ENCODE data around the gene AGAP3. TPM values are rescaled to one million over a fixed set of nuclear protein-coding genes. Genes with fewer than 3 reads are reported as not detected.

Gene AGAP3
- total RNA-seq, 1 experiment from 2014 or later = 79.6 TPM

- no peak for DNase-seq (ENCODE audit: low read depth, low spot score)
- in situ Hi-C loops (cut with HindIII; ENCODE audit: low pct_unique_long_range_greater_than_20kb, low sequenced_read_pairs) = no loop called here
Measured at GRCh38 chr7:151068069-151068773, 18.1 kb upstream of the AGAP3 start.

- in situ Hi-C loops (cut with HindIII; ENCODE audit: low pct_unique_long_range_greater_than_20kb, low sequenced_read_pairs) = no loop called here
- DNase-seq (ENCODE audit: low read depth, low spot score) = no peak
Measured at GRCh38 chr7:151069841-151070573, 16.3 kb upstream of the AGAP3 start.

GRCh38 chr7:151070574-151070960 lies 15.7 kb upstream of the AGAP3 start:
- in situ Hi-C loops (cut with HindIII; ENCODE audit: low pct_unique_long_range_greater_than_20kb, low sequenced_read_pairs) = no loop called here
- no peak for DNase-seq (ENCODE audit: low read depth, low spot score)

DNA sequence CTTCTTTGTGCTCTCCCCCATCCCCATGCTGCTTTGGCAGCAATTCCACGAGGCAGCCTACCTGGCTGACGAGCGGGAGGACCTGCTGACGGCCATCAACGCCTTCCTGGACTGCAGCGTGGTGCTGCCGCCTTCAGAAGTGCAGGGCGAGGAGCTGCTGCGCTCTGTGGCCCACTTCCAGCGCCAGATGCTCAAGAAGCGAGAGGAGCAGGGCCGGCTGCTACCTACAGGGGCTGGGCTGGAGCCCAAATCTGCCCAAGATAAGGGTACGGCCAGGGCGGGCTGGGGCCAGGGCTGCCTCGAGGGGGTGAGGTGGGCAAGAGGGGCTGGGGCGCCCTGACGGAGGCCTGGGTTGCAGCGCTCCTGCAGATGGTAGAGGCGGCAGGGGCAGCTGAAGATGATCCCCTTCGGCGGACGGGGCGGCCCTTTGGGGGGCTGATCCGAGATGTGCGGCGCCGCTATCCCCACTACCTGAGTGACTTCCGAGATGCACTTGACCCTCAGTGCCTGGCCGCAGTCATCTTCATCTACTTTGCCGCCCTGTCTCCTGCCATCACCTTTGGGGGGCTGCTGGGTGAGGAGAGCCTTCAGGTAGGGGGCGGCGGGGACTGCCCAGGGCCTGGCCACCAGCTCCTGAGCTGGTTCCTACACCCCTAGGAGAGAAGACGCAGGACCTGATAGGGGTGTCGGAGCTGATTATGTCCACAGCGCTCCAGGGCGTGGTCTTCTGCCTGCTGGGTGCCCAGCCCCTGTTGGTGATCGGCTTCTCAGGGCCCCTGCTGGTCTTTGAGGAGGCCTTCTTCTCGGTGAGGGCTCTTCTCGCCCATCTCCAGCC lies 15.0 kb upstream of the AGAP3 start:
- DNase-seq (ENCODE audit: low read depth, low spot score) = no peak
- in situ Hi-C loops (cut with HindIII; ENCODE audit: low pct_unique_long_range_greater_than_20kb, low sequenced_read_pairs) = no loop called here

- no peak for DNase-seq (ENCODE audit: low read depth, low spot score)
- in situ Hi-C loops (cut with HindIII; ENCODE audit: low pct_unique_long_range_greater_than_20kb, low sequenced_read_pairs) = no loop called here
Measured at GRCh38 chr7:151073990-151074389, 12.3 kb upstream of the AGAP3 start.

DNA sequence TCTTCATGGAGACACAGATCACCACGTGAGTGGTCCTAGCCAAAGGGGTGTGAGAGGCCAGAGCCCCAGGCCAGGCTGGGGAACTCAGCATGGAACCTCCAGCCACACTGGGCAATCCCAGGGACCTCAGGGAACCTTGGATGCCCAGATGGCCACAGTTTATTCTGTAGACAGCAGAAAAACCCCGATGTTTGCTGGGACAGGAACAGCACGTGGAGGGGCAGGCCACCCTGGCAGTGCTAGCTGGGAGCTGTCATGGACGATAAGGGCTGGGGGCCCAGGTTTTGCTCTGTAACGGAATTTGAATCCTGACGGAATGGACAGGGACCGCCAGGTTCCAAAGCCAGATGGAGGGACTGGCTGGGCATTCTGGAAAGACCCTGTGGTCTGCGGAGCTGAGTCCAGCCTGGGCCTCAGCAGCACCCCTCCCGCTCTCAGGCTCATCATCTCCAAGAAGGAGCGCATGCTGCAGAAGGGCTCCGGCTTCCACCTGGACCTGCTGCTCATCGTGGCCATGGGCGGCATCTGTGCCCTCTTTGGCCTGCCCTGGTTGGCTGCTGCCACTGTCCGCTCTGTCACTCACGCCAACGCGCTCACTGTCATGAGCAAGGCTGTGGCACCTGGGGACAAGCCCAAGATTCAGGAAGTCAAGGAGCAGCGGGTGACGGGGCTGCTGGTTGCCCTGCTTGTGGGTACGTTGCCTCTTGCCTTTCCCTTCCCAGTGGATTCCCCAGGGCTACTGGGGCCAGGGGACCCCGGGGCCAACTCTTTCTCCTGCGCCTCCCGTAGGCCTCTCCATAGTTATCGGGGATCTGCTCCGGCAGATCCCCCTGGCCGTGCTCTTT lies 11.2 kb upstream of the AGAP3 start:
- in situ Hi-C loops (cut with HindIII; ENCODE audit: low pct_unique_long_range_greater_than_20kb, low sequenced_read_pairs) = no loop called here
- no peak for DNase-seq (ENCODE audit: low read depth, low spot score)

- DNase-seq (ENCODE audit: low read depth, low spot score) = no peak
- in situ Hi-C loops (cut with HindIII; ENCODE audit: low pct_unique_long_range_greater_than_20kb, low sequenced_read_pairs) = no loop called here
Measured at GRCh38 chr7:151075662-151075971, 10.7 kb upstream of the AGAP3 start.

DNA sequence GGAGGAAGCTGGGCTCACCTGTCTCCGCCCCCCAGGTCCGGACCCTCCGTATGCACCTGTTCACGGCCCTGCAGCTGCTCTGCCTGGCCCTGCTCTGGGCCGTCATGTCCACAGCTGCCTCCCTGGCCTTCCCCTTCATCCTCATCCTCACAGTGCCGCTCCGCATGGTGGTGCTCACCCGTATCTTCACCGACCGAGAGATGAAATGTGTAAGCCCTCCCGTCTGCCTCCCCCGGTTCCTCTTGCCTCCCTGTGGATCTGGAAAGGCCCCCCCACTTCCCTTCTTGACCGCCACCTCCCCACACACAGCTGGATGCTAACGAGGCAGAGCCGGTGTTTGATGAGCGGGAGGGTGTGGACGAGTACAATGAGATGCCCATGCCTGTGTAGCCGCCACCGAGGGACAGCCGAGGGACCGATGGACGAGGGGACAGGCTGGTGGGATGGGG lies 10.3 kb upstream of the AGAP3 start:
- in situ Hi-C loops (cut with HindIII; ENCODE audit: low pct_unique_long_range_greater_than_20kb, low sequenced_read_pairs) = no loop called here
- DNase-seq (ENCODE audit: low read depth, low spot score) = no peak

GRCh38 chr7:151076863-151077704 lies 9.2 kb upstream of the AGAP3 start:
- peak; percentile 65 for DNase-seq (ENCODE audit: low read depth, low spot score)
- in situ Hi-C loops (cut with HindIII; ENCODE audit: low pct_unique_long_range_greater_than_20kb, low sequenced_read_pairs) = no loop called here

DNA sequence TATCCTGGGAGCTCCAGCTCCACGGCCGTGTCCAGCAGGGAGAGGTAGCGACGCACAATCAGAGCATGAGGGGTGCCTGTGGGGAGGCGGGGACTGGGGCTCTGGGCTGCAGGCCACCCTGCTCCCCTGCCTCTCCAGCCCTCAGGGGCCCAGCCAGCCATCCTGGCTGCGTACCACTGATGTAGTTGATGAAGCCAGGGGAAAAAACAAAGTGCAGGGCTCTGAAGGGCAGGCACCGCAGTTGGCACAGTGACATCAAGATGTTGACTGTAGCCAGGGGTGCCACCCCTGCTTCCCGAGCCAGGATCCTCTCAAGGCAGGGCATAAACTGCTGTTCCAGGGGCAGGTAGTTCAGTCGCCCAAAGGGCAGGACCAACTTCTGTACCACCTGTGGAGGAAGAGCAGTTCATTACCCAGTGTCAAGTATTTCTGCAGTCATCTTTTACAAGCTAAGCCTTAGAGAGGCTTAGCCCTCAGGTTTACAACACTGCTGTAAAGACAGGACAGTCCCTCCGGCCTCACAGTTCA lies 8.5 kb upstream of the AGAP3 start:
- no peak for DNase-seq (ENCODE audit: low read depth, low spot score)
- in situ Hi-C loops (cut with HindIII; ENCODE audit: low pct_unique_long_range_greater_than_20kb, low sequenced_read_pairs) = no loop called here

GRCh38 chr7:151078233-151079040 lies 7.8 kb upstream of the AGAP3 start:
- in situ Hi-C loops (cut with HindIII; ENCODE audit: low pct_unique_long_range_greater_than_20kb, low sequenced_read_pairs) = no loop called here

GRCh38 chr7:151079199-151079910 lies 6.9 kb upstream of the AGAP3 start:
- no peak for DNase-seq (ENCODE audit: low read depth, low spot score)
- in situ Hi-C loops (cut with HindIII; ENCODE audit: low pct_unique_long_range_greater_than_20kb, low sequenced_read_pairs) = no loop called here

More at GRCh38 chr7:151078233-151079040, 7.8 kb upstream of the AGAP3 start:
- DNase-seq (ENCODE audit: low read depth, low spot score) = peak; percentile 90

GRCh38 chr7:151080067-151080521 lies 6.2 kb upstream of the AGAP3 start:
- DNase-seq (ENCODE audit: low read depth, low spot score) = no peak
- in situ Hi-C loops (cut with HindIII; ENCODE audit: low pct_unique_long_range_greater_than_20kb, low sequenced_read_pairs) = no loop called here

GRCh38 chr7:151080522-151081169 lies 5.6 kb upstream of the AGAP3 start, which contains the start of gene FASTK:
Gene FASTK (minus strand): TSS chr7:151080809. CDS start chr7:151080766, 43 bp downstream.
- in situ Hi-C loops (cut with HindIII; ENCODE audit: low pct_unique_long_range_greater_than_20kb, low sequenced_read_pairs) = no loop called here

More at GRCh38 chr7:151080522-151081169, 5.6 kb upstream of the AGAP3 start, which contains the start of gene FASTK:
- peak; percentile 95 for DNase-seq (ENCODE audit: low read depth, low spot score)
